Neuronal stem cell (in vitro differentiated cells): Measurements from ENCODE around the gene TFEB.

Experiments used
- DNase-seq: peaks from one replicate; pipeline ENCODE4 v3.0.0-alpha.2; 2013; ENCODE audit warnings: low spot score
- H2AFZ ChIP-seq: one replicate; pipeline ENCODE4 v1.6.1; 2013; ENCODE audit warnings: mild to moderate bottlenecking, low read length, inconsistent platforms
- H2AK5ac ChIP-seq: 2 replicates; pipeline ENCODE4 v1.6.1; 2013; ENCODE audit warnings: low read depth, mild to moderate bottlenecking, inconsistent platforms, low read length, moderate library complexity, mixed read lengths
- H2BK120ac ChIP-seq: 2 replicates; pipeline ENCODE4 v1.6.1; 2013; ENCODE audit warnings: low read depth, mild to moderate bottlenecking, inconsistent platforms, low read length, moderate library complexity, mixed read lengths
- H2BK12ac ChIP-seq: one replicate; pipeline ENCODE4 v1.6.1; 2013; ENCODE audit warnings: low read length, inconsistent platforms
- H2BK15ac ChIP-seq: 2 replicates; pipeline ENCODE4 v1.6.1; 2013; ENCODE audit warnings: mild to moderate bottlenecking, low read length, inconsistent platforms, mixed read lengths
- H2BK5ac ChIP-seq: one replicate; pipeline ENCODE4 v1.6.1; 2013; ENCODE audit warnings: inconsistent platforms, mild to moderate bottlenecking, low read length, moderate library complexity
- H3K14ac ChIP-seq: one replicate; pipeline ENCODE4 v1.6.1; 2013; ENCODE audit warnings: low read length, inconsistent platforms
- H3K18ac ChIP-seq: 2 replicates; pipeline ENCODE4 v1.6.1; 2013; ENCODE audit warnings: low read length, inconsistent platforms
- H3K23ac ChIP-seq: 2 replicates; pipeline ENCODE4 v1.6.1; 2013; ENCODE audit warnings: low read depth, mild to moderate bottlenecking, mixed read lengths, low read length, inconsistent platforms; ENCODE audit not compliant: poor library complexity
- H3K27ac ChIP-seq: replicated peaks from 3 replicates; pipeline ENCODE4 v1.5.1; 2013; ENCODE audit warnings: low read length, inconsistent platforms
- H3K27me3 ChIP-seq, 3 experiments: 2 replicates each; pipeline ENCODE4 v1.6.1; 2013; ENCODE audit warnings: low read length in 3 of 3, mild to moderate bottlenecking in 2 of 3, inconsistent platforms in 1 of 3, low read depth in 1 of 3, mixed read lengths in 1 of 3, moderate library complexity in 1 of 3; ENCODE audit not compliant: control insufficient read depth in 3 of 3, insufficient read depth in 3 of 3
- H3K36me3 ChIP-seq, 2 donors: replicated peaks in 1 of 2; 2 replicates each; pipeline ENCODE4 v1.6.1; 2013; ENCODE audit warnings: low read length in 2 of 2; ENCODE audit not compliant: control insufficient read depth in 2 of 2, insufficient read depth in 2 of 2
- H3K4ac ChIP-seq: 2 replicates; pipeline ENCODE4 v1.6.1; 2013; ENCODE audit warnings: inconsistent platforms, mild to moderate bottlenecking, low read length, moderate library complexity
- H3K4me1 ChIP-seq, 2 donors: 1 replicate in 1 of 2; 2 replicates in 1 of 2; pipeline ENCODE4 v1.6.1; 2013; ENCODE audit warnings: low read length in 2 of 2, low read depth in 1 of 2; ENCODE audit not compliant: control insufficient read depth in 2 of 2, insufficient read depth in 1 of 2
- H3K4me2 ChIP-seq: one replicate; pipeline ENCODE4 v1.6.1; 2013; ENCODE audit warnings: mild to moderate bottlenecking, low read length, inconsistent platforms; ENCODE audit not compliant: insufficient read depth, poor library complexity, severe bottlenecking
- H3K4me3 ChIP-seq, 2 donors: 2 replicates each; pipeline ENCODE4 v1.5.1; 2013; ENCODE audit warnings: low read length in 2 of 2, mild to moderate bottlenecking in 2 of 2, inconsistent platforms in 1 of 2, moderate library complexity in 1 of 2
- H3K79me1 ChIP-seq: one replicate; pipeline ENCODE4 v1.6.1; 2013; ENCODE audit warnings: low read depth, mild to moderate bottlenecking, inconsistent platforms, low read length, moderate library complexity
- H3K9ac ChIP-seq: one replicate; pipeline ENCODE4 v1.6.1; 2013; ENCODE audit warnings: mild to moderate bottlenecking, low read depth, low read length, inconsistent platforms; ENCODE audit not compliant: poor library complexity
- H3K9me3 ChIP-seq, 2 donors: replicated peaks in 1 of 2; 2 replicates each; pipeline versions ENCODE3 to v1.6.1; 2013; ENCODE audit warnings: low read length in 2 of 2, mild to moderate bottlenecking in 2 of 2, inconsistent platforms in 1 of 2, low read depth in 1 of 2, mixed read lengths in 1 of 2, moderate library complexity in 1 of 2; ENCODE audit not compliant: control insufficient read depth in 2 of 2, insufficient read depth in 1 of 2
- H4K8ac ChIP-seq: one replicate; pipeline ENCODE4 v1.6.1; 2013; ENCODE audit warnings: low read depth, mild to moderate bottlenecking, inconsistent platforms, low read length, moderate library complexity
- H4K91ac ChIP-seq: one replicate; pipeline ENCODE4 v1.6.1; 2013; ENCODE audit warnings: low read length, low read depth, mild to moderate bottlenecking, inconsistent platforms; ENCODE audit not compliant: poor library complexity
- WGBS, 2 donors: extraction: QIAGEN DNeasy Blood & Tissue Kit; methylation state at CpG; one replicate each; pipeline ENCODE4 v1.1.7; 2013; ENCODE audit warnings: missing lambda C conversion rate in 2 of 2, mixed read lengths in 1 of 2; ENCODE audit not compliant: insufficient read length in 2 of 2, insufficient replicate concordance in 1 of 2; ENCODE audit errors: extremely low coverage in 2 of 2; 5-methylcytosine and 5-hydroxymethylcytosine counted together

The TFEB gene

DNA sequence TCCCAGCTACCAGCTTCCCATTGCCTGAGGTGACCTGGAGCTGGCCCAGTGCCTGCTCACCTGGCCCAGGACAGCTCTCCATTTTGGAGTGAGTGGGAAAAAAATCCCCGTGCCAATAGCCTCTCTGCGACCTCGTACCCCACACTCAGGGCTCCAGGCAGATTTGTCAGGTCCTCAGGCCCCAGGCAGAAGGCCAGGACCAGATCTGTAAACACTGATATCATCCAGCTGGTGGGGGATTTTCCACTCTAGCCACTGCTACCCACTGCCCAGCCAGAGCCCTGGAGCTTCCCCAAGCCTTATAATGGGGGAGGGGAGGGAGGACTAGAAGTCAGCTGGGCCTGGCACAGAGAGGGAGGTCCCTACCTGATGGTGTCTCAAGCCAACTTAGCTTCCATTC lies 13.1 kb upstream of the TFEB start:
- Histone ChIP-seq H3K14ac (no peak overlapping the region), H4K91ac (no peak overlapping the region), H2BK12ac (no peak overlapping the region), H4K8ac (no peak overlapping the region), H3K9ac (no peak overlapping the region), H3K36me3 (no peaks in the 10 kb centered on the region), H2BK15ac (peak overlapping the region; percentile 61), H2BK5ac (no peak overlapping the region), H3K27me3 (peaks cover 0 to 50% (median 0%) of the 10 kb centered on the region in 3 experiments), H3K27ac (no peak overlapping the region), H3K4me1 (no peaks in the 10 kb centered on the region), H3K4ac (peak overlapping the region; percentile 53), H3K9me3 (peaks cover 0 to 2% of the 10 kb centered on the region in 2 donors), H2AK5ac (no peak overlapping the region), H2AFZ (no peak overlapping the region), H3K23ac (no peak overlapping the region), H3K79me1 (no peaks in the 10 kb centered on the region), H3K18ac (no peak overlapping the region), H3K4me2 (no peak overlapping the region), H3K4me3 (no peak overlapping the region), H2BK120ac (no peak overlapping the region)
- no CpG with 5 or more reads among the region's 3 CpGs for whole genome bisulfite sequencing, 2 donors
- no peak for DNase-seq

DNA sequence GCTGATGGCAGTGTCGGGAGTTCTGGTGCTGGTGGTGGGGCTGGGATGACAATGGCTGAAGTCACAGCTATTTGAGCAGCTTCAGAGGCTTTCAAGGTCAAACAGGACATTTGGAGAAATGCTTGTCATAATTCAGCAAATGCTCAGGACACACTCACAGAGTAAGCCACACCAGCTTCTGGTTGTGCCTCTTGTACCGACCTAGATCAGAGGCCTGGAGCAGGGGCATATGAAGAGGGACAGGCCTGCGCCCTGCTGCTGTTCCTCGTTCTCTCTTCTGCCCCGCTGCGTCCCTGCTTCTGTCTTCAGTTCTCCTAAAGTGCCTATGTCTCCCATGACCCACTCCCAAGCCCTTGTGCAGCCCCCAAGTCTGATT lies 12.7 kb upstream of the TFEB start:
- Histone ChIP-seq H3K18ac (no peak overlapping the region), H4K8ac (no peak overlapping the region), H2BK120ac (no peak overlapping the region), H3K79me1 (no peaks in the 10 kb centered on the region), H3K9me3 (peaks cover 0 to 2% of the 10 kb centered on the region in 2 donors), H3K9ac (no peak overlapping the region), H3K27ac (no peak overlapping the region), H3K23ac (no peak overlapping the region), H2BK12ac (no peak overlapping the region), H3K14ac (no peak overlapping the region), H3K4me2 (no peak overlapping the region), H2AK5ac (no peak overlapping the region), H3K27me3 (peaks cover 0 to 52% (median 0%) of the 10 kb centered on the region in 3 experiments), H3K4ac (no peak overlapping the region), H2AFZ (no peak overlapping the region), H4K91ac (no peak overlapping the region), H3K4me3 (no peak overlapping the region), H2BK5ac (no peak overlapping the region), H3K36me3 (no peaks in the 10 kb centered on the region), H3K4me1 (no peaks in the 10 kb centered on the region), H2BK15ac (no peak overlapping the region)
- no CpG with 5 or more reads among the region's 6 CpGs for WGBS, 2 donors
- no peak for DNase-seq

DNA sequence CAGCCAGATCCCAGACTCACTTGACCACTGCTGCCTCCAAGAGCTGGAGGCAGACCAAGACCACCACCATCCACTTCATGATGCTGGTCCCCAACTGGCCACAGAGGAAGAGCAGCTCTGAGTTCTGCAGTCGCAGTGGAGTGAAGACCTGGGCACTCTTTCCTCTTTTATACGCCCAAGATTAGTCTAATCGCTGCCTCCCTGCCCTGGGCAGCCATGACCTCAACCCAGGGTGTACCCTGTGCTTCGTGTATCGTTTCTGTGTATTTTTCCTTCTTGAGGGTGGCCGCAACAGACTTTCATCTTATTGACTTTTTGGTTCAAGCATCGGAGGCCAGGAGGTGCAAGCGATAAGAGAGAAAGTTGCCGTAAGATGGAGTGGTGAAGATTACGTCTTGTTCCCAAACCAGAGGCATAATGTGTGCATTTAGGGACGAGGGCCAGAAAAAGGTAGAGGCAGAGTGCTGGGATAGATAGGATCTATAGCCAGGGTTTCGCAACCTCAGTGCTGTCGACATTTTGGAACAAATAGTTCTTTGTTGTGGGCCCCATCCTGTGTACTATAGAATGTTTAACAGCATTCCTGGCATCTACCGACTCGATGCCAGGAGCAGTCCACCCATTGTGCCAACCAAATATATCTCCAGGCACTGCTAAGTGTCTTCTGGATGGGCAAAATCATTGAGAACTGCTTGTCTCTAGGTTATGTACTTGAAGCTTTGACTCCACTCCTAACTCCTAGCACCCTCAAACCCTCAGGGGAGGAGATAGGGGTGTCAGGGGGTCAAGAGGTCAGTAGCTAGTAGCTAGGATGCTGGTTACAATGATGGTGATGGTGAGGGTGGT lies 12.1 kb upstream of the TFEB start, which contains the start of gene PGC:
Gene PGC (minus strand): TSS at position 142 of the 846 bp plus-strand sequence. CDS start 63 bp downstream, at position 79.
- Histone ChIP-seq H2BK120ac (no peak within 1 kb of the TSS), H2BK5ac (peak within 1 kb of the TSS; percentile 28), H3K27me3 (peaks cover 0 to 55% (median 0%) of the 10 kb centered on the region in 3 experiments), H3K18ac (no peak within 1 kb of the TSS), H3K9ac (no peak within 1 kb of the TSS), H4K91ac (no peak within 1 kb of the TSS), H3K14ac (no peak within 1 kb of the TSS), H3K27ac (no peak within 1 kb of the TSS), H3K4me1 (no peaks in the 10 kb centered on the region), H2AFZ (no peak within 1 kb of the TSS), H3K4me3 (no peak within 1 kb of the TSS), H2AK5ac (no peak within 1 kb of the TSS), H3K79me1 (no peaks in the 10 kb centered on the region), H3K9me3 (peaks cover 0 to 2% of the 10 kb centered on the region in 2 donors), H2BK15ac (no peak within 1 kb of the TSS), H3K23ac (peak within 1 kb of the TSS; percentile 62), H3K36me3 (no peaks in the 10 kb centered on the region), H4K8ac (no peak within 1 kb of the TSS), H3K4ac (no peak within 1 kb of the TSS), H2BK12ac (no peak within 1 kb of the TSS), H3K4me2 (no peak within 1 kb of the TSS)
- DNase-seq: no peak
- no CpG with 5 or more reads among the region's 15 CpGs for WGBS, 2 donors

DNA sequence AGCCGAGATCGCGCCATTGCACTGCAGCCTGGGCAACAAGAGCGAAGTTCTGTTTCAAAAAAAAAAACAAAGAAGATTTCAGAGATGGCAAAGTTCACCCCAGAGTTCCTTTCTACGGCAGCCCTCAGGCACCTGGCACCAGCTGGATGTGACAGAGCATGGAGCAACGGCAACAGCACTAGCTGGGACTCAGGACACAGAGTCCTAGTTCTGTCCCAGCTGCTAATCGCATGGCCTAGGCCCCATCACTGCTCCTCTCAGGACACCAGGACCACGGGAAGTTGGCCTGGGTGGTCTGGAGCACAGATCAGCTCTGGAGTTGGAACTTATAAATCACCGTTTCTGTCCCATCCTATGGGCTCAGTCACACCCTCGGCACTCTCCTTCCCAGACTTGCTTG lies 10.7 kb upstream of the TFEB start:
- Histone ChIP-seq H2AK5ac (no peak overlapping the region), H3K4ac (no peak overlapping the region), H2BK120ac (no peak overlapping the region), H3K18ac (no peak overlapping the region), H3K4me1 (peaks cover 0 to 2% of the 10 kb centered on the region in 2 donors), H3K27me3 (peaks cover 0 to 53% (median 0%) of the 10 kb centered on the region in 3 experiments), H2BK15ac (no peak overlapping the region), H4K91ac (no peak overlapping the region), H3K23ac (peak overlapping the region; percentile 62), H3K36me3 (no peaks in the 10 kb centered on the region), H2BK5ac (no peak overlapping the region), H3K9me3 (peaks cover 0 to 2% of the 10 kb centered on the region in 2 donors), H3K79me1 (no peaks in the 10 kb centered on the region), H3K14ac (no peak overlapping the region), H2AFZ (no peak overlapping the region), H3K4me3 (no peak overlapping the region), H3K9ac (peak overlapping the region; percentile 65), H3K4me2 (no peak overlapping the region), H3K27ac (no peak overlapping the region), H2BK12ac (no peak overlapping the region), H4K8ac (no peak overlapping the region)
- no peak for DNase-seq
- WGBS, 2 donors: no CpG with 5 or more reads among the region's 10 CpGs
